Muscle of leg (tissue), 11 donors: ENCODE results near the gene TSPYL4. TPM values are rescaled to one million over a fixed set of nuclear protein-coding genes. Genes with fewer than 3 reads are reported as not detected.

Experiments used
- DNase-seq: peaks from one replicate; pipeline ENCODE4 v3.0.0; 2013
- H3K27ac ChIP-seq: one replicate; pipeline ENCODE4 v1.5.1; 2013; ENCODE audit warnings: mild to moderate bottlenecking, low read length, control low read depth
- H3K27me3 ChIP-seq: one replicate; pipeline ENCODE4 v1.6.1; 2013; ENCODE audit warnings: low read length; ENCODE audit not compliant: control insufficient read depth, insufficient read depth
- H3K36me3 ChIP-seq: one replicate; pipeline ENCODE4 v1.6.1; 2013; ENCODE audit warnings: low read length; ENCODE audit not compliant: control insufficient read depth, insufficient read depth
- H3K4me1 ChIP-seq: one replicate; pipeline ENCODE4 v1.6.1; 2013; ENCODE audit warnings: low read length; ENCODE audit not compliant: control insufficient read depth, insufficient read depth
- H3K4me3 ChIP-seq: one replicate; pipeline ENCODE4 v1.5.1; 2013; ENCODE audit warnings: low read length, control low read depth
- H3K9me3 ChIP-seq: replicated peaks from 2 replicates; pipeline ENCODE4 v1.6.1; 2013; ENCODE audit warnings: low read depth, low read length; ENCODE audit not compliant: control insufficient read depth
- WGBS: methylation state at CpG from one replicate; pipeline ENCODE4 v1.1.5; 2013; ENCODE audit warnings: missing lambda C conversion rate; ENCODE audit not compliant: insufficient coverage; 5-methylcytosine and 5-hydroxymethylcytosine counted together
- polyA plus RNA-seq, 8 donors: library from polyadenylated mRNA; unstranded; fragments of 120-200 nt; gene quantifications; one replicate each; pipeline versions ENCODE4 v1.2.1 to v1.2.3, GENCODE V29; 2013; ENCODE audit warnings: inconsistent platforms in 1 of 8, low replicate concordance in 1 of 8; ENCODE audit not compliant: insufficient read length in 8 of 8, insufficient read depth in 1 of 8
- total RNA-seq: library from RNA; stranded (reverse); fragments of 120-200 nt; gene quantifications from one replicate; pipeline ENCODE4 v1.2.4, GENCODE V29; 2013

The TSPYL4 gene
- total and polyA plus RNA-seq, 9 donors: 11.8 to 25.2 (median 18.7) TPM

DNA sequence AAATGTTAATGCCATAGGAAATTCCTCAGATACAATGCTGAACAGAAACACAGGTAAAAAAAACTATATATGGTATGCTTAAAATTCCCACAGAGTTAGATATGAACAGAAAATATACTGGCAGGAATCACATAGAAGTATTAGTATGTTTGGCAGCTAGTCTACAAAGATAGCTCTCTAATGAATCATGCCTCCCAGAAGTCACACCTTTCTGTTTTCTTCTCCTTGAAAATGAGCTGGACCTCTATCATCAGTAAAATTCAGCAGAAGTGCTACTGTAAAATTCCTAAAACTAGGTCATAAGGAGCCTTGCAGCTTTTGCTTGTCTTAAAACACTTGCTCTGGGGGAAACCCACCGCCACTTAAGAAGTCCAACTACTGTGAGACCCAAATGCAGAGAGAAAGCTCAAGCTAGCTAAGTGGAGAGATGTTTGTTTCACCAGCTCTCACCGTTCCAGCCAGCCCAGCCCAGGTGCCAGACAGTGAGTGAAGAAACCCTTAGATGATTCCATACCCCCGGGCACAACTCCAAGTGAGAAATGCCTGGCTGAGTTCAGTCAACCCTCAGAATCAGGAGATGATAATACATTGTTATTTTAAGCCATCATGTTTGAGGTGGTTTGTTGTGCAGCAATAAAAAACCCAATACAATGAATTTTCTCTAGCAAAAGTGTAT lies 43.0 kb downstream of the TSPYL4 start:
- Histone ChIP-seq H3K36me3 (no peaks in the 10 kb centered on the region), H3K4me3 (no peak overlapping the region), H3K4me1 (no peaks in the 10 kb centered on the region), H3K9me3 (no peaks in the 10 kb centered on the region), H3K27me3 (no peaks in the 10 kb centered on the region), H3K27ac (no peak overlapping the region)
- 100% methylated on average over 1 of the region's 3 CpGs for WGBS
- peak; percentile 9 for DNase-seq

DNA sequence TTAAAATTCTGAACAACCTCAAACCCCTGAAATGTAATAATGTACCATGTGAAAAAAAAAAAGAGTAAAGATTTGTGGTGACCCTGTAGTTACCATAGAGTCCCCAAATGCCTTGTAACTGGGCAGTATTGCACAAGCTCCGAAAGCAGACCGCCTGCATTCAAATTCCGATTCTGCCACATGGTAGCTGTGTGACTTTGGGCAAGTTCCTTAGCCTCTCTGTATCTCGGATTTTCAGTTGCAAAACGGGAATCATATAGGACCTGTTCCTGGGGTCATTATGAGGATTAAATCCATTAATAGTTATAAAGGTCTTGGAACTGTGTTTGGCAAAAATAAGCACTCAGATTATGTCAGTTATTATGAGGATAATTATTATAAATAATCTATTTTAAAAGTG lies 43.6 kb downstream of the TSPYL4 start:
- no peaks in the 10 kb centered on the region for H3K9me3 ChIP-seq
- H3K27ac ChIP-seq: no peak overlapping the region
- WGBS: 86% methylated on average over 3 of the region's 5 CpGs
- no peaks in the 10 kb centered on the region for H3K27me3 ChIP-seq
- H3K4me3 ChIP-seq: no peak overlapping the region
- no peak for DNase-seq
- H3K36me3 ChIP-seq: no peaks in the 10 kb centered on the region
- H3K4me1 ChIP-seq: no peaks in the 10 kb centered on the region

- DNase-seq: no peak
- Histone ChIP-seq H3K27me3 (no peaks in the 10 kb centered on the region), H3K36me3 (no peaks in the 10 kb centered on the region), H3K27ac (no peak overlapping the region), H3K9me3 (no peaks in the 10 kb centered on the region), H3K4me1 (no peaks in the 10 kb centered on the region), H3K4me3 (no peak overlapping the region)
- WGBS: no CpG with 5 or more reads among the region's 4 CpGs
These were observed 45.7 kb downstream of the TSPYL4 start for GRCh38 chr6:116208056-116208785.

DNA sequence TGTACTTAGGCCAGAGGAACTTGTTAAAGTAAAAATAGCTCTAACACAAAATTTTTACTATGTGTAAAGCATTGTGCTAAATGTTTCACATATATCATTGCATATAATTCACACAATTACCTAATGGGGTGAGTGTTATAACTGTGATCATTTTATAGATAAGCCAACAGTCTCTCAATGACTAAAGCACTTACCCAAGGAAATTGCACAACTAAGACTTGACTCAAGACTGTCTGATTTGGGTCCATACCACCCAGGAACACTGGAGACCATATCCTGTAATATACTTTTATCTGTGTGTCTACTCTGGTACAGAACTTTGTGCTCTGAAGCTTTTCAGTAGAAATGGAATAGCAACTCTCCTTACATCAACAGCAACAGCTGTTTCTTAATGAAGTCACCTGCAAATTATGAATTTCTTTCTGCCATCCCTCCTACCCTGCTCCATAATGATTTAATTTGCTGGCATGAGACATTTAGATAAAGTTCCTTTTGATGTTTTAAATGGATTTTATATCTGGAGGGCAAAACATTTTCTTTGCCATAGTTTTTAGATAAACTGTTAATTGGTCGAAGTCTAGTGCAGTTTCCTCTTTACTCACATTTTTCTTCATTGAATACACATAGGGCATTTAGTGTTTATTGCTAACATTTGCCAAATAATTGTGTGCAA lies 47.5 kb downstream of the TSPYL4 start:
- H3K9me3 ChIP-seq: no peaks in the 10 kb centered on the region
- no peaks in the 10 kb centered on the region for H3K27me3 ChIP-seq
- no CpG with 5 or more reads among the region's 1 CpG for WGBS
- no peak for DNase-seq
- H3K27ac ChIP-seq: no peak overlapping the region
- no peaks in the 10 kb centered on the region for H3K36me3 ChIP-seq
- H3K4me1 ChIP-seq: no peaks in the 10 kb centered on the region
- no peak overlapping the region for H3K4me3 ChIP-seq

DNA sequence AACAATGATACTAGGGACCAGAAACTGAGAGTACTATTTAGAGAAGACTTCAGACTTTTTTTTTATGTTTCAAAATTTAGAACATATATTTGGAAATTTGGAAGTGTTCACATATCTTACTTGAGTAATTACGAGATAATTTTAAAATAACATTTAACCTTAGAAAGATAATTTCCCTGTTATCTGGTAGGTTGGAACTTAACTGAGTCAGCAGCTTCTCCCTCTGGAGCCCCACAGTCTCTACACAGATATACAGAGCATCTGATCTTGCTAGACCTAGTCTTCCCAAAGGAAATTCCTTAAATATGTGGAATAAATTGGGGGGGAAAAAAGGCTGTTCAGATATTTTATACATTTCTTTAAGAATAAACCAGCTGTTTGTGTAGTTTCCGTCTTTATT lies 48.6 kb downstream of the TSPYL4 start:
- H3K27ac ChIP-seq: no peak overlapping the region
- no CpG with 5 or more reads among the region's 2 CpGs for WGBS

GRCh38 chr6:116201538-116201937 lies 52.3 kb downstream of the TSPYL4 start:
- Histone ChIP-seq H3K4me3 (no peak overlapping the region), H3K4me1 (no peaks in the 10 kb centered on the region)
- 79% methylated on average over 2 of the region's 2 CpGs for WGBS

More for the DNA sequence above, 48.6 kb downstream of the TSPYL4 start:
- H3K4me1 ChIP-seq: no peaks in the 10 kb centered on the region
- no peaks in the 10 kb centered on the region for H3K36me3 ChIP-seq
- no peak overlapping the region for H3K4me3 ChIP-seq
- DNase-seq: no peak
- H3K9me3 ChIP-seq: no peaks in the 10 kb centered on the region
- H3K27me3 ChIP-seq: no peaks in the 10 kb centered on the region

DNA sequence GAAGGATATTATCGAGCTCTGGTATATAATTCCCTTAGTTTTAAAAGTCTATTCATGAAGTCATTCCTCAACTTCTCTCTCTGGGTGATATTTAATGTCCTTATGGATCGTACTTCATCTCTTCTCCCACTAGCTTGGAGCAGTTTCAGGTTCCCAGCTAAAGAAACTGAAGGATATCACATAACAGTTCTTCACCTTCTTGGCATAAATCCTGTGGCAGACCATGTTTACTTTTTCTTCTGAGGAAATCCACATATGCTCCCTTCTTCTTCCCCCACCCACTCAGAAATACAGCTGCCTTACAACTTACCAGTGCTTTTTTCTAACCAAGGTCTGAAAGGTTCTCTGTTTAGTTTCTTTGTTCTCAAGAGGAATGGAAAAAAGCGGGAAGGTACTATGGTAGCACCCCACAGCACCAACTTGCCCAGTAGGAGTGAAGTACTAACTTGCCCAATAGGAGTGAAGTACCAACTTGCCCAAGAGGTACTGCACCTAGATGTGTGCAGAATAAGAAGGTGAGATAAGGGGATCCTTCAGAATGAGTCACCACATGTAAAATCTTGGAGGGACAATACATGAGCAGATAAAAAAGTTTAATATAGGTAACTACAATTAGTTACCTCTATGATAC lies 53.1 kb downstream of the TSPYL4 start:
- H3K9me3 ChIP-seq: no peaks in the 10 kb centered on the region
- no peaks in the 10 kb centered on the region for H3K36me3 ChIP-seq
- DNase-seq: no peak
- no peak overlapping the region for H3K27ac ChIP-seq
- WGBS: no CpG with 5 or more reads among the region's 3 CpGs
- no peaks in the 10 kb centered on the region for H3K27me3 ChIP-seq
- H3K4me3 ChIP-seq: no peak overlapping the region
- H3K4me1 ChIP-seq: no peaks in the 10 kb centered on the region

More at GRCh38 chr6:116201538-116201937, 52.3 kb downstream of the TSPYL4 start:
- Histone ChIP-seq H3K36me3 (no peaks in the 10 kb centered on the region), H3K27me3 (no peaks in the 10 kb centered on the region), H3K9me3 (no peaks in the 10 kb centered on the region), H3K27ac (no peak overlapping the region)
- no peak for DNase-seq

Other genes with a start within 250 kb of the TSPYL4 start
- 0.40 TPM for gene FRK, start 193.2 kb downstream of the TSPYL4 start, total RNA-seq
- under 1 TPM; 0.43 to 0.79 (median 0.52) TPM for gene FRK, start 193.2 kb downstream of the TSPYL4 start, polyA plus RNA-seq
- gene NT5DC1, start 153.2 kb downstream of the TSPYL4 start, total RNA-seq: 8.2 TPM
- 10 to 100 TPM; 16.4 to 25.0 (median 20.7) TPM for gene NT5DC1, start 153.2 kb downstream of the TSPYL4 start, polyA plus RNA-seq
- gene COL10A1, start 127.9 kb downstream of the TSPYL4 start, total RNA-seq: 1.9 TPM
- 1 to 10 TPM in 1 of 8 donors, under 1 TPM in 7; 0.16 to 1.1 (median 0.29) TPM for gene COL10A1, start 127.9 kb downstream of the TSPYL4 start, polyA plus RNA-seq
- gene TSPYL1, start 25.9 kb upstream of the TSPYL4 start, total RNA-seq: 41.9 TPM
- gene TSPYL1, start 25.9 kb upstream of the TSPYL4 start, polyA plus RNA-seq: 10 to 100 TPM; 43.8 to 65.8 (median 54.5) TPM
- gene DSE, start 116.9 kb upstream of the TSPYL4 start, total RNA-seq: 38.3 TPM
- 10 to 100 TPM; 23.7 to 42.3 (median 29.7) TPM for gene DSE, start 116.9 kb upstream of the TSPYL4 start, polyA plus RNA-seq
- 3.8 TPM for gene CALHM6, start 207.3 kb upstream of the TSPYL4 start, total RNA-seq
- gene CALHM6, start 207.3 kb upstream of the TSPYL4 start, polyA plus RNA-seq: 1 to 10 TPM; 1.8 to 5.3 (median 3.6) TPM